ENCODE results near the gene NEDD4L. TPM values are rescaled to one million over a fixed set of nuclear protein-coding genes. Genes with fewer than 3 reads are reported as not detected.

The NEDD4L gene
- total RNA-seq, 4 donors from 2014 or later, result 22.7 to 39.9 (median 34.7) TPM

- TF ChIP-seq EP300 (IDR thresholded peaks at IDR 0.05) (peak; percentile 58), CTCF (IDR thresholded peaks at IDR 0.05) (no peak), POLR2AphosphoS5 (IDR thresholded peaks at IDR 0.05) (peak; percentile 48), POLR2A (IDR thresholded peaks at IDR 0.05; ENCODE audit: low read depth) (no peak)
- Histone ChIP-seq H3K4me1 (peaks cover 0 to 20% (median 18%) of the 10 kb centered on the region in 4 donors), H3K27ac (replicated peaks in 1 of 4) (peak overlapping the region in 2 of 4 donors; percentile 9 to 13), H3K27me3 (no peaks in the 10 kb centered on the region), H3K36me3 (no peaks in the 10 kb centered on the region), H3K4me3 (no peak overlapping the region), H3K9me3 (no peaks in the 10 kb centered on the region)
- 60% methylated on average over 8 of the region's 8 CpGs for WGBS
- DNase-seq (ENCODE audit: extremely low spot score), result no peak
- intact Hi-C loops (cut with DNase I), result no loop called here
These were observed 73.9 kb downstream of the NEDD4L start for GRCh38 chr18:58117786-58118403.

- Histone ChIP-seq H3K4me3 (no peak overlapping the region), H3K27me3 (no peaks in the 10 kb centered on the region), H3K27ac (replicated peaks in 1 of 4) (no peak overlapping the region), H3K9me3 (no peaks in the 10 kb centered on the region), H3K36me3 (no peaks in the 10 kb centered on the region), H3K4me1 (peaks cover 0 to 20% (median 18%) of the 10 kb centered on the region in 4 donors)
- TF ChIP-seq POLR2A (IDR thresholded peaks at IDR 0.05; ENCODE audit: low read depth) (no peak), POLR2AphosphoS5 (IDR thresholded peaks at IDR 0.05) (no peak), CTCF (IDR thresholded peaks at IDR 0.05) (no peak), EP300 (IDR thresholded peaks at IDR 0.05) (no peak)
- WGBS, result 93% methylated on average over 6 of the region's 6 CpGs
- intact Hi-C loops (cut with DNase I), result no loop called here
- no peak for DNase-seq (ENCODE audit: extremely low spot score)
These were observed 74.5 kb downstream of the NEDD4L start for GRCh38 chr18:58118536-58118935.

- Histone ChIP-seq H3K4me1 (peaks cover 0 to 20% (median 18%) of the 10 kb centered on the region in 4 donors), H3K4me3 (no peak overlapping the region), H3K27me3 (no peaks in the 10 kb centered on the region), H3K27ac (replicated peaks in 1 of 4) (no peak overlapping the region), H3K9me3 (no peaks in the 10 kb centered on the region), H3K36me3 (peaks cover 0 to 3% (median 0%) of the 10 kb centered on the region in 4 donors)
- TF ChIP-seq EP300 (IDR thresholded peaks at IDR 0.05), result no peak
- TF ChIP-seq CTCF (IDR thresholded peaks at IDR 0.05), result no peak
- no peak for TF ChIP-seq POLR2A (IDR thresholded peaks at IDR 0.05; ENCODE audit: low read depth)
- 93% methylated on average over 9 of the region's 9 CpGs for WGBS
- intact Hi-C loops (cut with DNase I), result loop anchor here (5.0 to 10.0 kb wide), 2 partner anchors 238 to 485 kb away; no protein-coding TSS in a partner anchor
- no peak for DNase-seq (ENCODE audit: extremely low spot score)
These were observed 75.8 kb downstream of the NEDD4L start for GRCh38 chr18:58119819-58120218.

GRCh38 chr18:58124475-58124874 lies 80.4 kb downstream of the NEDD4L start:
- Histone ChIP-seq H3K27ac (replicated peaks in 1 of 4) (no peak overlapping the region), H3K36me3 (peaks cover 0 to 3% (median 0%) of the 10 kb centered on the region in 4 donors), H3K27me3 (no peaks in the 10 kb centered on the region), H3K4me1 (peaks cover 0 to 7% (median 3%) of the 10 kb centered on the region in 4 donors), H3K9me3 (no peaks in the 10 kb centered on the region), H3K4me3 (no peak overlapping the region)
- 61% methylated on average over 3 of the region's 3 CpGs for WGBS
- intact Hi-C loops (cut with DNase I), result loop anchor here (5.0 to 10.0 kb wide), 2 partner anchors 242 to 490 kb away; no protein-coding TSS in a partner anchor
- TF ChIP-seq EP300 (IDR thresholded peaks at IDR 0.05) (no peak), POLR2AphosphoS5 (IDR thresholded peaks at IDR 0.05) (no peak), POLR2A (IDR thresholded peaks at IDR 0.05; ENCODE audit: low read depth) (no peak), CTCF (IDR thresholded peaks at IDR 0.05) (no peak)
- DNase-seq (ENCODE audit: extremely low spot score), result no peak

Data from esophagus muscularis mucosa (tissue), 4 donors.